Tibial nerve (tissue), 4 donors: Measurements from ENCODE around the gene KRT80. TPM values are rescaled to one million over a fixed set of nuclear protein-coding genes. Genes with fewer than 3 reads are reported as not detected.

ENCODE experiments used
- DNase-seq, 2 donors: peaks; one replicate each; pipeline ENCODE4 v3.0.0-alpha.2; 2019; ENCODE audit warnings: low spot score in 2 of 2
- H3K27ac ChIP-seq, 4 donors: fragments of 200-600 bp; sonication (generic) in 3 of 4; one replicate each; pipeline ENCODE4 v1.5.1; 2017 to 2019; ENCODE audit warnings: mild to moderate bottlenecking in 1 of 4
- H3K27me3 ChIP-seq, 2 donors: fragments of 200-600 bp; sonication (generic) in 1 of 2; one replicate each; pipeline versions ENCODE4 v1.5.1 to v1.6.0; 2017 to 2019
- H3K36me3 ChIP-seq, 3 donors: fragments of 200-600 bp; sonication (generic); one replicate each; pipeline ENCODE4 v1.5.1; 2018 to 2019
- H3K4me1 ChIP-seq, 4 donors: fragments of 200-600 bp; sonication (generic) in 3 of 4; one replicate each; pipeline ENCODE4 v1.5.1; 2017 to 2019
- H3K4me3 ChIP-seq, 4 donors: fragments of 200-600 bp; sonication (generic) in 3 of 4; one replicate each; pipeline ENCODE4 v1.5.1; 2017 to 2019; ENCODE audit warnings: mild to moderate bottlenecking in 1 of 4, moderate library complexity in 1 of 4
- H3K9me3 ChIP-seq, 4 donors: fragments of 200-600 bp; sonication (generic) in 3 of 4; one replicate each; pipeline ENCODE4 v1.5.1; 2017 to 2019
- CTCF ChIP-seq, 5 experiments: fragments of 200-600 bp in 3 of 5; fragments of 450-650 bp in 2 of 5; sonication (generic) in 3 of 5; IDR thresholded peaks; one replicate each; pipeline ENCODE4 v1.5.1; 2016 to 2019; ENCODE audit warnings: antibody characterized with exemption in 5 of 5, mild to moderate bottlenecking in 3 of 5, moderate library complexity in 2 of 5
- EP300 ChIP-seq, 2 donors: sonication (generic); formaldehyde crosslinking; IDR thresholded peaks; one replicate each; pipeline ENCODE4 v1.6.1; 2017; ENCODE audit warnings: antibody characterized with exemption in 2 of 2, mild to moderate bottlenecking in 1 of 2
- POLR2A ChIP-seq, 2 donors: fragments of 450-650 bp; IDR thresholded peaks; one replicate each; pipeline ENCODE4 v1.6.1; 2017; ENCODE audit warnings: antibody characterized with exemption in 2 of 2, mild to moderate bottlenecking in 2 of 2, moderate library complexity in 2 of 2
- WGBS, 2 donors: methylation state at CpG; one replicate each; pipeline ENCODE4 v1.1.5; 2018; 5-methylcytosine and 5-hydroxymethylcytosine counted together
- total RNA-seq, 4 donors: library from RNA; depleted of rRNA; stranded (reverse); fragments of >200 nt; gene quantifications; one replicate each; pipeline ENCODE4 v1.1.0, GENCODE V29; 2016

KRT80 gene
- total RNA-seq, 4 donors from 2014 or later = not detected

- 68 to 72% methylated on average over 2 to 4 of the region's 5 CpGs for WGBS, 2 donors
These were observed 9.4 kb downstream of the KRT80 start for GRCh38 chr12:52182384-52182783.

GRCh38 chr12:52181746-52182145 lies 10.1 kb downstream of the KRT80 start:
- no peak overlapping the region for H3K27ac ChIP-seq
- no peak overlapping the region for H3K4me3 ChIP-seq
- H3K4me1 ChIP-seq = peaks cover 0 to 11% (median 0%) of the 10 kb centered on the region in 4 donors
- no peaks in the 10 kb centered on the region for H3K9me3 ChIP-seq
- 65 to 75% methylated on average over 9 of the region's 9 CpGs for WGBS, 2 donors
- TF ChIP-seq EP300 (IDR thresholded peaks at IDR 0.05) (no peak), POLR2A (IDR thresholded peaks at IDR 0.05) (no peak), CTCF (IDR thresholded peaks at IDR 0.05) (no peak)
- no peaks in the 10 kb centered on the region for H3K36me3 ChIP-seq
- no peaks in the 10 kb centered on the region for H3K27me3 ChIP-seq
- no peak for DNase-seq

More at GRCh38 chr12:52182384-52182783, 9.4 kb downstream of the KRT80 start:
- Histone ChIP-seq H3K4me3 (no peak overlapping the region), H3K36me3 (no peaks in the 10 kb centered on the region), H3K4me1 (peaks cover 0 to 15% (median 0%) of the 10 kb centered on the region in 4 donors), H3K27me3 (no peaks in the 10 kb centered on the region), H3K9me3 (no peaks in the 10 kb centered on the region), H3K27ac (no peak overlapping the region)
- no peak for DNase-seq
- TF ChIP-seq POLR2A (IDR thresholded peaks at IDR 0.05) (no peak), EP300 (IDR thresholded peaks at IDR 0.05) (no peak), CTCF (IDR thresholded peaks at IDR 0.05) (no peak)

GRCh38 chr12:52180971-52181628 lies 10.7 kb downstream of the KRT80 start:
- Histone ChIP-seq H3K4me3 (no peak overlapping the region), H3K36me3 (no peaks in the 10 kb centered on the region), H3K4me1 (peaks cover 0 to 6% (median 0%) of the 10 kb centered on the region in 4 donors), H3K9me3 (no peaks in the 10 kb centered on the region), H3K27ac (no peak overlapping the region), H3K27me3 (no peaks in the 10 kb centered on the region)
- WGBS, 2 donors = 64 to 68% methylated on average over 6 of the region's 6 CpGs
- no peak for DNase-seq
- no peak for TF ChIP-seq EP300 (IDR thresholded peaks at IDR 0.05)

- Histone ChIP-seq H3K27me3 (no peaks in the 10 kb centered on the region), H3K4me1 (peaks cover 0 to 12% (median 0%) of the 10 kb centered on the region in 4 donors), H3K27ac (no peak overlapping the region), H3K36me3 (no peaks in the 10 kb centered on the region), H3K4me3 (no peak overlapping the region), H3K9me3 (no peaks in the 10 kb centered on the region)
- WGBS, 2 donors = 83 to 86% methylated on average over 5 to 6 of the region's 6 CpGs
- no peak for DNase-seq
- TF ChIP-seq CTCF (IDR thresholded peaks at IDR 0.05) (no peak), EP300 (IDR thresholded peaks at IDR 0.05) (no peak), POLR2A (IDR thresholded peaks at IDR 0.05) (no peak)
These were observed 12.3 kb downstream of the KRT80 start for GRCh38 chr12:52179396-52179973.

- Histone ChIP-seq H3K4me1 (peaks cover 0 to 12% (median 0%) of the 10 kb centered on the region in 4 donors), H3K9me3 (no peaks in the 10 kb centered on the region), H3K27ac (no peak overlapping the region), H3K36me3 (no peaks in the 10 kb centered on the region), H3K27me3 (no peaks in the 10 kb centered on the region), H3K4me3 (no peak overlapping the region)
- 48 to 65% methylated on average over 2 of the region's 2 CpGs for WGBS, 2 donors
- DNase-seq = no peak
- TF ChIP-seq EP300 (IDR thresholded peaks at IDR 0.05) (no peak), POLR2A (IDR thresholded peaks at IDR 0.05) (no peak), CTCF (IDR thresholded peaks at IDR 0.05) (no peak)
These were observed 12.8 kb downstream of the KRT80 start for GRCh38 chr12:52178984-52179383.
